RWPE2 (cell line): ENCODE data around the gene SREBF2.

Source experiments
- ATAC-seq: fragments of 200-7000 bp; cut with Tn5 transposase; 3 replicates; pipeline ENCODE4 v1.9.1; 2021; ENCODE audit warnings: low read depth
- DNase-seq: peaks from one replicate; pipeline ENCODE4 v3.0.0-alpha.2; 2020; ENCODE audit warnings: low spot score
- H3K27ac ChIP-seq: fragments of 450-650 bp; 2 replicates; pipeline ENCODE4 v1.5.1; 2017; ENCODE audit warnings: mild to moderate bottlenecking; ENCODE audit not compliant: poor library complexity, severe bottlenecking
- H3K27me3 ChIP-seq: fragments of 250-450 bp; sonication (Bioruptor Pico); 2 replicates; pipeline ENCODE4 v1.5.1; 2021; ENCODE audit warnings: mild to moderate bottlenecking, moderate library complexity; ENCODE audit not compliant: insufficient read depth, poor library complexity, severe bottlenecking
- H3K36me3 ChIP-seq: fragments of 250-450 bp; sonication (Bioruptor Pico); 2 replicates; pipeline ENCODE4 v1.5.1; 2020; ENCODE audit warnings: low read depth, mild to moderate bottlenecking, moderate library complexity
- H3K4me1 ChIP-seq: fragments of 250-450 bp; sonication (Bioruptor Pico); 2 replicates; pipeline ENCODE4 v1.5.1; 2021; ENCODE audit warnings: mild to moderate bottlenecking, moderate library complexity; ENCODE audit not compliant: insufficient read depth, poor library complexity, severe bottlenecking
- H3K4me3 ChIP-seq: fragments of 250-450 bp; sonication (Bioruptor Pico); 2 replicates; pipeline ENCODE4 v1.5.1; 2021; ENCODE audit warnings: mild to moderate bottlenecking, moderate library complexity; ENCODE audit not compliant: severe bottlenecking
- H3K9me3 ChIP-seq: fragments of 250-450 bp; sonication (Bioruptor Pico); 2 replicates; pipeline ENCODE4 v1.5.1; 2021; ENCODE audit warnings: mild to moderate bottlenecking, moderate library complexity; ENCODE audit not compliant: severe bottlenecking
- TF ChIP-seq, protein P1 (sequence below): fragments of 450-650 bp; IDR thresholded peaks from one replicate; pipeline ENCODE4 v1.5.1; 2017; ENCODE audit warnings: mild to moderate bottlenecking, moderate library complexity; ENCODE audit not compliant: poor library complexity, severe bottlenecking

SREBF2 gene

DNA sequence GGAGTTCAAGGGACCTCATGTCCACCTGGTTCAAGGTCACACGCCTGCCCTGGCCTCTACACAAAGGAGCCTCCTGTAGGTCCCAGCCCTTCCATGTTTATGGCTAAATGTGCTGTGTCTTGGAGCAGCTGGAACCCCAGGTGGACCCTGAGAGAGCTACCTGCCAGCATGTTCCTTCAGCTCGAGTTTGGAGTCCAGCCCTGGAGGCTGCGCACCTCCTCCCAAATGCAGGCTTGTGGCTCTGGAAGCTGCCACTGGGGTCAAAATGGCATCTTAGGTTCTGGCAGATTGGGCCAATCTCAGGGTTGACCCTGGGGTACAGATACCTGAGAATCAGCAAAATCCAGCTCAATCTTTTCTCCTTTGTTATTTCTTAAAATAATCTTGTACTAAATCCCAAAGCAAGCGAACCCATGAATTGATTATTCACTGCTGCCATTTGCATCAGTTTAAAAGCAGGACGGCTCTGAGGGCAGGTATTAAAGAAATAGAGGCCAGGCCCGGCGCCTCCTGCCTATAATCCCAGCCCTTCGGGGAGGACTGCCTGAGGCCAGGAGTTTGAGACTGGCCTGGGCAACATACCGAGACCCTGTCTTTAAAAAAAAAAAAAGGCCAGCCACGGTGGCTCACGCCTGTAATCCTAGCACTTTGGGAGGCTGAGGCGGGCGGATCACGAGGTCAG, 90.8 kb downstream of the SREBF2 start:
- ATAC-seq = no peak
- H3K4me1 ChIP-seq = no peaks in the 10 kb centered on the region
- H3K27me3 ChIP-seq = peaks cover 14% of the 10 kb centered on the region
- H3K9me3 ChIP-seq = no peaks in the 10 kb centered on the region
- TF ChIP-seq, protein P1, sequence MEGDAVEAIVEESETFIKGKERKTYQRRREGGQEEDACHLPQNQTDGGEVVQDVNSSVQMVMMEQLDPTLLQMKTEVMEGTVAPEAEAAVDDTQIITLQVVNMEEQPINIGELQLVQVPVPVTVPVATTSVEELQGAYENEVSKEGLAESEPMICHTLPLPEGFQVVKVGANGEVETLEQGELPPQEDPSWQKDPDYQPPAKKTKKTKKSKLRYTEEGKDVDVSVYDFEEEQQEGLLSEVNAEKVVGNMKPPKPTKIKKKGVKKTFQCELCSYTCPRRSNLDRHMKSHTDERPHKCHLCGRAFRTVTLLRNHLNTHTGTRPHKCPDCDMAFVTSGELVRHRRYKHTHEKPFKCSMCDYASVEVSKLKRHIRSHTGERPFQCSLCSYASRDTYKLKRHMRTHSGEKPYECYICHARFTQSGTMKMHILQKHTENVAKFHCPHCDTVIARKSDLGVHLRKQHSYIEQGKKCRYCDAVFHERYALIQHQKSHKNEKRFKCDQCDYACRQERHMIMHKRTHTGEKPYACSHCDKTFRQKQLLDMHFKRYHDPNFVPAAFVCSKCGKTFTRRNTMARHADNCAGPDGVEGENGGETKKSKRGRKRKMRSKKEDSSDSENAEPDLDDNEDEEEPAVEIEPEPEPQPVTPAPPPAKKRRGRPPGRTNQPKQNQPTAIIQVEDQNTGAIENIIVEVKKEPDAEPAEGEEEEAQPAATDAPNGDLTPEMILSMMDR = no peak
- no peak overlapping the region for H3K4me3 ChIP-seq
- DNase-seq = no peak
- H3K36me3 ChIP-seq = no peaks in the 10 kb centered on the region
- H3K27ac ChIP-seq = no peak overlapping the region

DNA sequence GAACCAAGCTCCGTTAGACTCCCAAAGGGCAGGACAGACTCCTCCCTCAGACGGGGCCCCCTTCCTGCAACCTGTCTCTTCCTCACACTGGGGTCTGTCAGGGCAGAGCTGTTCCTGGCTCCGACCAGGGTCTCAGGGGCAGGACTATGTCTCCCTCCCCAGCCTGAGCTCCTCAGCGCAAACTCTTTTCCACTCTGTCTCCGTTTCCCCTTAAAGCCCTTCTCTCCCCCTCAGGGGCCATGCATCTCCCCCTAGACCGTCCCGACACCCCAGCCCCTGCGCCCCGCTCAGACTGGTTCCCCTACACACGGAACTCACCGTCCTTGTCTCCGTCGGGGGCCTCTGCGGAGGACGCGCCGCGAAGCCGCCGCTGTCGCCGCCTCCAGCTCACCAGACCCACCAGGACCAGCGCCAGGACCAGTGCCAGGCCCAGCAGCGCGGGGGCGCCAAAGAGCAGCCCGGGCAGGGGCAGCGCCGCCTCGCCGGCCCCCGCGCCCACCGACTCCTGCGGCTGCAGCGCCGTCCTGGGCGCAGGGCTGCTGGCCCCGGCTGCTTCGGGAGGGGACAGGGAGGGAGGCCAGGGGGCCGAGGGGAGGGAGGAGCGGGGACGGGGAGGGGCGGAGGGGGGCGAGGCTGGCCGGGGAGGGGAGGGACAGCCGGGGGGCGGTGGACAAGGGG, 93.0 kb downstream of the SREBF2 start:
- TF ChIP-seq, protein P1 = peak; percentile 82
- Histone ChIP-seq H3K4me3 (peak overlapping the region; percentile 5), H3K27ac (no peak overlapping the region), H3K4me1 (no peaks in the 10 kb centered on the region), H3K27me3 (peaks cover 14% of the 10 kb centered on the region), H3K36me3 (no peaks in the 10 kb centered on the region), H3K9me3 (no peaks in the 10 kb centered on the region)
- no peak for DNase-seq
- ATAC-seq = peak; percentile 32; the same call in 1 of the 3 replicates

DNA sequence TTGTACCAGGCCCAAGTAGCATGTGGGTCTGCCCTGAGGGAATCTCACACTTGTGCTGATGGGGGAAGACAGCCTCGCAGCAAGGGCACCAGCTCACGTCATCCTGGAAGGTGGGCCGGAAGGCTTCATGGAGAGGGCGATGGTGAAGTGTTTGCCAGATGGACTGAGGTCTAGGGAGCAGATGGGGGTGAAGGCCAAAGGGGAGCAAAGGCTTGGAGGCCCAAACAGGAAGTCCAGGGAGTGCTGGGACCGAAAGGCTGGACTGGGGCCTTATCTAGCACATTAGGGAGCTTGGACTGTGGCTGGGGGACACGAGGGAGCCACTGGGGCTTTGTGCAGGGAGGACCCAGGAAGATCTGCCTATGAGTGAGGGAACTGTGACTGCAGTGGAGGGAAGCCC, 94.9 kb downstream of the SREBF2 start:
- H3K9me3 ChIP-seq = no peaks in the 10 kb centered on the region
- DNase-seq (no peak), ATAC-seq (0 out of 3 replicates have a peak, but pooled peaks have one; percentile 6)
- TF ChIP-seq, protein P1 = no peak
- no peaks in the 10 kb centered on the region for H3K36me3 ChIP-seq
- H3K27ac ChIP-seq = no peak overlapping the region
- H3K4me1 ChIP-seq = no peaks in the 10 kb centered on the region
- no peak overlapping the region for H3K4me3 ChIP-seq
- H3K27me3 ChIP-seq = peaks cover 14% of the 10 kb centered on the region

DNA sequence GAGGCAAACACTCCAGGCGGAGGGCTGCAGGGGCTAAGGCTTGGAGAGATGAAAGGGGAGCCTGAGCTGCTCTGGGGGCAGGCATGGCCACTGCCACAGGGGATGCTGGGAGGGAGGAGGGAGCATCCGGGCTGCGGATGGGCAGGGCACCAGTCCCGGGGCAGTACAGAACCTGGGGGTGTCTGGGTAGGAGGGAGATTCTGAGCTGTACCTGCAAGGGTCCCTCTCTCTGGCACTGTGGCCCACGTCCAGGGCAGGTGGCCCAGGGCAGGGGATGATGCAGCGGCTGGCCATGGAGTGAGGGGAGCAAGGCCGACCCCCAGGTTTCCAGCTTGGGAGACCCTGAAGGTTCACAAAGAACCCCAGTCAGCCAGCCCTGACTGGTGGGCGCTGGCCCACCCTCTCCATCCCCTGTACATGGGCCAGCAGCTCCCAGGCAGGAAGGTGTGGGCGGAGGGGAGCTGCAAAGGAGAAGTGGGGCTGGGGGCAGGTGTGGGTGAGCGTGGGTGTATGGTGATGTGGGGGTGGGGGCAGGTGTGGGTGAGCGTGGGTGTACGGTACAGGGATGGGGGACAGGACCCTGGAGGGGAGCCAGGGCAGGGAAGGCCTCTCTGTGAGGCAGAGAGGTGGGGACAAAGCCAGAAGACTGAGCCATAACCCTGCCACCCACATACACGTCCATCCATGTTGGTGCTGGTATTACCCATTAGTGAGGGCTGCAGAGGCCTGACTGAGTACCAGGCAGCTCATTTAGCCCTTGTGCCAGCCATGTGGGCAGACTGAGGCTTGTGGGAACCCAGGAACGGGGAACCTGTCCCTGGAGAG, 95.9 kb downstream of the SREBF2 start:
- H3K36me3 ChIP-seq = no peaks in the 10 kb centered on the region

More for the DNA sequence above, 95.9 kb downstream of the SREBF2 start:
- no peaks in the 10 kb centered on the region for H3K4me1 ChIP-seq
- DNase-seq = no peak
- H3K27me3 ChIP-seq = peaks cover 14% of the 10 kb centered on the region
- H3K27ac ChIP-seq = no peak overlapping the region
- TF ChIP-seq, protein P1 = no peak
- no peaks in the 10 kb centered on the region for H3K9me3 ChIP-seq
- ATAC-seq = peak; percentile 33; the same call in 2 of the 3 replicates
- H3K4me3 ChIP-seq = no peak overlapping the region
